DMS53 treated with DMSO at 0.1 percent for 48 hours (cell line): ENCODE measurements around the gene OSBPL6.
A peak's percentile ranks its signal among the peaks of the same experiment; 100 is the strongest.
"Not testable (repeated sequence)": the region's sequence is repeated elsewhere in the genome, so short reads cannot be mapped to it uniquely, and the experiment has no call there.

Experiments
- DNase-seq: peaks from one replicate; lab custom pipeline; 2025; ENCODE audit not compliant: unreplicated experiment; lab: John Stamatoyannopoulos, UW

The OSBPL6 gene

DNA sequence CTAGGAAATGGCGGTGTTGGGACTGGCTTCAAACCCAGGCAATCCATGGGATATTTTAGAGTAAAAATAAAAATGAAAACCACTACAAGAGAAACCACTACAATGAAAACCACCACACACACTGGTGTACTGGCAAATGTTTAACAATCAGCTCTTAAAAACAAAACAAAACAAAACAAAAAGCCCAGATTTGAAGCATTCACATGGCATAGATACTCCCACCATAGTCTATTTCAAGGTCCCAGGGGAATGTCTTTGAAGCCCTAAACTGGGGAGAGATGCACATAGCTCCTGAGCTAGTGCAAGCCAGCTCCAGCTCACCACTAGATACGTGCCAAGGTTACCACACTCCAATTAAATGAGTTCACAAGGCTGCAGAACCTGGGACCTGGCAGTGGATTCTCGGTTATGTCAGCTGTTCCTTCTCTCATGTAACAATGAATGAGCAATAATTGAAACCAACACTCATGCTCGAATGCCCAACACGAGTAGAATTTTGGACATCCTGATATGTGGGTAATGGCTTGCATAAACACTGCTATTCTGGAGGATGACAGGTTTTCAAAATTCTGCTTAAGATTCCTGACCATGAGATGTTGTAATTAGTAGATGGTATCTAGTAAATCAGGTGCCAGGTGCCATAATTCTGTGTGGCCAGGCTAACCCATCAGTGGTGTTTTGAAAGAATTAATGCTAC lies 102.2 kb downstream of the OSBPL6 start:
- no peak for DNase-seq

DNA sequence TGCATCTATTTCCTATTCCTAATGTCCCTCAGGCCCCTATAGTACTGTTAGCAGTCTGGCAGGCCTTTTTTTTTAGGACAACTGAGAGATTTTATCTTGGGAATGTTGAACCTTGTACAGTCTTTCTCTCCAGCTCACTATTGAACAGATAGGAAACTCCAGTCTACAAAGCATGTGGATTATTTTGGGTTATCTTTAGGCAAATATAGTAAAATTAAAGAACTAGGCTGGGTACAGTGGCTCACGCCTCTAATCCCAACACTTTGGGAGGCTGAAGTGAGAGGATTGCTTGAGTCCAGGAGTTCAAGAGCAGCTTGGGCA lies 102.7 kb downstream of the OSBPL6 start:
- no peak for DNase-seq

DNA sequence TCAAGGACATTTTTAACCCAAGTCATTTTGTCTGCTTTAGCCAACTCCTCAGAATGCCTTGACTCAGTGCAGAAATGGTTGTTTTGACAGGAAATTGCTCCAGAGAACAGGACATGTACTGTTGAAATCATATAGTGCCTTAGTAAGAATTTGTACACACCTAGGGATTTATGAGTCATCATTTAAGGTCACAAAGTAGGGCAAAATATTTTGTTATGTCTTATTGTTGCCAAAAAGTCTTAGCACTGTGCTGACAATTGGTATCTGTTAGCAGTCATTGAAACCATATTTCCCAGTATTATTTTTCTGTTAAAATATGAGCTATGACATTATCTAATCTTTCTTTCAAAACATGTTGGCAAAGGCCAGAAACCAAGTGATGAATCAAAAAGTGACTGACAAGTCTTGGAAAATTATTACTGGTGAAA lies 104.5 kb downstream of the OSBPL6 start:
- DNase-seq, result no peak

DNA sequence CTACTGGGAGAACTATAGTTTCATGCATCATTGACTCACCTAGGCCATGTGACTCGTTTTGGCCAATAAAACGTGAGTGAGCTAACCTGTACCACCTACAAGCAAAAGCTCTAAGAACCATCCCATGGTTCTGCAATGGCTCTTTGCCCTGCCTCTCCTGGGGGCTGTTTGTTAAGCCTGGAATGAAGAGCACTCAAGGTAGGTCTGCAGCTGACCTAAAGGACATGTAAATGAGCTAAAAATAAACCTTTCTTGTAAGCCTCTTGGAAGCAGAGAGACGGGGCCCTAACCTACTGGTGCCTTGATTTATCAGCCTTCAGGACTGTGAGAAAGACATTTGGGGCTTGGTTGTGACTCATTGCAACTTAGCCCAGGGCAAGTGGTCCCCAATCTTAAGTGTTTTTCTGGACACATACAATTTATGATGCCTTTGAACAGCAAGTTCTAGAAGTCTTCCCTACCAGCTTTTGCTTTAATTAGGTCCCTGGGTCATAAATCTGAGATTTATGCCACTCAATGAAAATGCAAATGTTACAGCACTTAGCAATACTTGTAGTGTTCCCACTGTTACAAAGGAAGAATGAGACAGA lies 107.4 kb downstream of the OSBPL6 start:
- no peak for DNase-seq

DNA sequence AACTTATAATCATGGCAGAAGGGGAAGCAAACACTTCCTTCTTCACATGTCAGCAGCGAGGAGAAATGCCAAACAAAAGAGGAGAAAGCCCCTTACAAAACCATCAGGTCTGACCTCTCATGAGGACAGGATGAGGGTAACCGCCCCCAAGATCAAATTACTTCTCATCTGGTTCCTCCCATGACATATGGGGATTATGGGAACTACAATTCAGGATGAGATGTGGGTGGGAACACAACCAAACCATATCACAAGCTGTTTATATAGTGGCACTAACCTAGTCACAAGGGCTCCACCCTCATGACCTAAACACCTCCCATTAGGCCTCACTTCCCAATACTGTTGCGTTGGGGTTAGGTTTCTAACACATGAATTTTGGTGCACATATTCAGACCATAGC lies 110.0 kb downstream of the OSBPL6 start:
- DNase-seq, result no peak

DNA sequence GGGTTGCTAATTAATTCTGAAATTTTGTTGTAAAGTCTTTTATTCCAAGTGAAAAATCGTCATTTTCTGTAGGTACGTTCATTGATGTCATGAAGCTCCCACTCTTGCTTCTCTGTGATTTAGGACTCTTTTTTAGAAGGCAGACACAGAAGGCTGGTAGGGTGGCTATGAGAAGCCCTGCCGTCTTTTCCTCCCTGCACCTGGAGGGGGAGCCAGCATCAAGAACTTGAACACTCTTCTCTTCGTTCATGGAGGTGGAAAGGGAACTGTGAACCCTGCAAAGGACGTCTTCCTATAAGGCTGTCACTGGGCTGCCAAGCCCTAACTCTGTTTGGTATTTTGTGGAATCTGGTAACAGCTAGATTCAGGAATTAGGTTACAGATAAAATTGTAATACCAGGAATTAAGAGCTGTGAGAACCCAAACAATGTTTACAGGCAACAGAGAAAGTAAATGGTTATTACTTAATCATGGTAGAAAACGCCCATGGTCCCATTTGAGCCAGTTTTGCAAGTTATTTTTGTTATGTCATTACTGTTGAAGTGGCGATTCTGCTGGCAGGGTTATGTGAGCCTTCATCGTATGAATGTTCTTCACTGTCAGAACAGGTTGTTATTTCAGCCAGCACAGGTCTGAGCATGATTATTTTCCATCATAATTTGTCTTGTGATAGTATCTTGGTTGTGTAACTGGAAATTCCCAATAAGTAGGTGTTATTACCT lies 112.2 kb downstream of the OSBPL6 start:
- DNase-seq, result peak; percentile 69

- no peak for DNase-seq
Measured at GRCh38 chr2:178307650-178308049, 113.3 kb downstream of the OSBPL6 start.

DNA sequence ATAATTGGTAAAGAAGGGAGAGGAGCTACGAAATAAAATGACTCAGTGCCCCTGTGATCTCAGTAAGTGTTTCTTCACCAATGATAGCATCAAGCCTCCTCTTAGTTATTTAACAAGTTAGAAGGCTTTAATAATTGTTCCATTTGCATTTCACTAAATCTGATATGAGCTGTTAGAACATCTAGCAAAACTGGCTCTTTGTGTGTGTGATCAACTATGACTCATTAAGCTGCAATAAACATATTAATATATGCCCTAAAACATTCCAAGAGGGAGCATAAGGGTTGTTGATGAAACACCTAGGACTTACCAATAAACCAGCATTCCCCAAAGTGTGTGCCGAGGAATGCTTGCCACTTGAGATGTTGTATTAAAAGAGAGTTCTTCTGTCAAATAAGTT lies 115.2 kb downstream of the OSBPL6 start:
- no peak for DNase-seq

- DNase-seq, result no peak
Measured at GRCh38 chr2:178315078-178315477, 120.8 kb downstream of the OSBPL6 start.

DNA sequence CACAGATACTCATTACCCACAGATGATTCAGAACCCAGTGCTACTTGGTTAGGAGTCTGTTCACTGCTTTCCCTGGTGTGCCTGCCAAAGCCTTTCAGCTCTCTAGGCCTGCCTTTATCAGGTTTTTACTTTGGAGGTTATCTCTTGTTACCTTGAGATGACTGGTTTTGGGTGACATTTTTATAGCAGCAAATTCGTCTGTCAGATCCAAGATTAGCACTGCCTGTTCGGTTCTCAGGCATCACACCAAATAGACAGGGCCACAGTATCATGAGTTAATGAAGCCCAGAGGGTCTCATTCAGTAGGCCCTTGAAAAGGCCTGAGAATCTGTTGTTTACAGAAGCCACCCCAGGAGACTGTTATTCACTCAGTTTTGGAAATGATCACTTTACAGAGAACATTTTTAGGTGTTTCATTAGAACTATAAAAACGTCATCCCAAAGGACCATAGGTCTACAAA lies 121.2 kb downstream of the OSBPL6 start:
- DNase-seq, result no peak

DNA sequence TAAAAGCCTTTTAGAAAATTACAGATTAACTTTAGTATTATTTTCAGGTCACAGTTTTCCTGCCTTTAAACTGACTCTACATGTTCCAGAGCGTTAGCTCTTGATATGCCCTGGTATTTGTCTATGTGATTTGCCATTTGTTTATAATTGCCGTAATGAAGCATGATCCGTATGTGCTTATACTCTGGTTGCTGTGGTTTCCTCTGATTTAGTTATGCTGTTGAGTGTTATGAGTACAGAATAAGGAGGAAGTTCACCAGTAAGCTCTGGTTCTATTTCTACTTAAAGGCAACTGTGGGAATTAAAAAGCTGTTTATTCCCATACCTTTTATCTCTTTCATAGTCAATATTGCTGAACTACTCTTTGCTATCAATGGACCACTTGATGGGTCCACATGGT lies 123.5 kb downstream of the OSBPL6 start:
- DNase-seq, result no peak

DNA sequence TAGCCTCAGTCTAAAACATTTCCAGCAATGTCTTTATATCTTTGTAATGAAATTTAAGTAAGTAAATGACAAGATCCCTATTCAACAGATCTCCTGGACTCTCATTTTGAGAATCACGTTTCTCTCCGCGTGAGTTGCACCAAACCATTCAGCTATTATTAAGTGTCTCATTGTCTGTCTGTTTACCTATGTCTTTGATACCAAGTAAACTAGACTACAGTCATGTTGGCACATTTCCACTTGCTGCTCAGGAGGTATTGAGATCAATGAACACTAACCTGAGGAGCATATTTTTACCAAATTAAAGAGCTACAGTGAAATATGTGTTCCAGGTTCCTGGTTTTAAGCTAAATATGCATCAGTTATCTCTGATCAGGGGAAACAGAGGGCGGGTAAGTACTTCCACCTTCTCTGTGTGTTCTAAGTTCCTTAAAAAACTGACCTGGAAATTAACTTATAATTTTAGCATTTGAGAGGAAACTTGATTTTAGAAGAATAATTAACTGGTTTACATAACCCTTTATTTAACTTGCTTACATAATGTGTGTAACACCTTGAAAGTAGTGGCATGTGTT lies 125.8 kb downstream of the OSBPL6 start:
- peak; percentile 72 for DNase-seq

GRCh38 chr2:178322068-178322467 lies 127.8 kb downstream of the OSBPL6 start:
- no peak for DNase-seq

- DNase-seq, result not testable (repeated sequence)
Measured at GRCh38 chr2:178323331-178323730, 129.0 kb downstream of the OSBPL6 start.

GRCh38 chr2:178324077-178324476 lies 129.8 kb downstream of the OSBPL6 start:
- no peak for DNase-seq

DNA sequence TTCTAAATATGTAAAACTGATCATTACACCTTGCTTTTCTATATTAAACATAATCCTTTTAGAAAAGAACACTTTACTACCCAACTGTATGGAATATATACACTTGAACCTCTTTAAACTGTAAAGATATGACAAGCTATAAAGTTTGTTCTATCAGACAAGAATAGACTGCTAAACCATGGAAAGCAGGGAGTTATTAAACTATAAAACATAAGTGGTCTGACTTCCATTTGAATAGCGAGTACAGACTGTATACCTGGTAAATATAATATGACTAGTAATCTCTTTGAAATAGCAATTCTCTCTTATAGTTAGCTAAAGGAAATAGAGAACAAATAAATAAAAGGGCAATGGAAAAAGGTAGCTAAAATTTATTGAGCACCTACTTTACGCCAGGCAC lies 131.0 kb downstream of the OSBPL6 start:
- no peak for DNase-seq

- DNase-seq, result no peak
Measured at GRCh38 chr2:178327516-178327915, 133.2 kb downstream of the OSBPL6 start.

- no peak for DNase-seq
Measured at GRCh38 chr2:178328037-178328436, 133.7 kb downstream of the OSBPL6 start.

- DNase-seq, result peak; percentile 47
Measured at GRCh38 chr2:178330175-178331017, 136.1 kb downstream of the OSBPL6 start.

DNA sequence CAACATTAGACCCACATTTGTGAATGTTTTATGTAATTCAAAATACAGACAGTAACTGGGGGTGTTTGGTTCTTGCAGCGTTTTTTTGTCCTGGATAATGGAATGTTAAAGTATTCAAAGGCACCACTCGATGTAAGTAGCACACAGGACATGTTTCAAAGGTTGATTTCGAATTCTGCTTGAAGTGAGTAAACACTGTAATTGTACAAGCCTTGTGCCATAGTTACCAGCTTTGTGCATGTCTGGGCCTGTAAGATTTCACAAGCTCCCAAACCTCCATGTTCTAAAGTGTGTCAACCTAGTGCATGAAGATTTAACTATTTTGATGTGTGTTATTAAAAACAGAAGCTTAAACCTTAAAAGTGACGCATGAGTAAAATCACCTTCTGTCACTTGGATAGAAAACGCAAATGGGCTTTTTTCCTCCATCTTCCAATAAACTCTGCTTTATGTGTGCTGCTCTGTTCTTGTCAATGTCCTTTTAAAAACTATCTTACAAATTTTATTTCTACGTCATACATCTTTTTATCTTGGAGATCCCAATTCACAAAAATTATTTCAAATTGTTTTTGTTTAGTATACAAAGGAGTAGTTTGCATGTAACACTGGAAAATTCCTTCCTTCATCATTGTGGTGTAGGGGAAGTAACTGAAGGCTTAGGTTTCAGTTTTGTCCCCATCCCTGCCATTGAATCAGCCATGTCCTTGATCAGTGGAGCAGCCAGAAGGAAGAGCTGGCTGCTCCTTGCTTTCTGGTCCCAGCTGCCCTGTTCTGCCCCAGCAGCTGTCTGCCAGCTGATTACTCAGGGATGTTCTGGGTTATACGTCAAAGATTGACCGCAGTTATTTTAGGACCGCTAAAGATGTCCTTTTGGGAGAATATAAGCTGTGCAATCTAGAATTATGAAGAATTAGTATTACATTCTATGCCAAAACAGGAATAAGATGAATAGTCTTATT lies 137.4 kb downstream of the OSBPL6 start:
- DNase-seq, result peak; percentile 8
